Keratinocyte (primary cell): ENCODE measurements around the gene SLIT3. TPM values are rescaled to one million over a fixed set of nuclear protein-coding genes. Genes with fewer than 3 reads are reported as not detected.

Source experiments
- DNase-seq: peaks from one replicate; pipeline ENCODE4 v3.0.0-alpha.2; 2011; ENCODE audit warnings: low read depth, missing footprints, low spot score
- FAIRE-seq: peaks from 2 replicates; lab custom pipeline; 2011; peaks lifted over from hg19 to GRCh38; lab: Jason Lieb, UNC
- H2AFZ ChIP-seq: 2 replicates; pipeline ENCODE4 v1.6.0; 2012; ENCODE audit warnings: low read length, control low read depth, inconsistent platforms; ENCODE audit not compliant: control insufficient read depth
- H3K27ac ChIP-seq: 2 replicates; pipeline ENCODE4 v1.5.1; 2011; ENCODE audit warnings: low read length; ENCODE audit not compliant: control insufficient read depth, insufficient read depth
- H3K27me3 ChIP-seq: 3 replicates; pipeline ENCODE4 v1.6.0; 2011; ENCODE audit warnings: low read length; ENCODE audit not compliant: control insufficient read depth, insufficient read depth; ENCODE audit errors: extremely low read depth
- H3K36me3 ChIP-seq, 2 experiments: 2 replicates in 1 of 2; 3 replicates in 1 of 2; pipeline ENCODE4 v1.5.1; 2011; ENCODE audit warnings: low read length in 2 of 2, mild to moderate bottlenecking in 1 of 2; ENCODE audit not compliant: control insufficient read depth in 2 of 2, insufficient read depth in 2 of 2; ENCODE audit errors: extremely low read depth in 1 of 2
- H3K4me1 ChIP-seq: 3 replicates; pipeline ENCODE4 v1.5.1; 2011; ENCODE audit warnings: low read length; ENCODE audit not compliant: control insufficient read depth, insufficient read depth; ENCODE audit errors: extremely low read depth
- H3K4me2 ChIP-seq: 3 replicates; pipeline ENCODE4 v1.6.0; 2011; ENCODE audit warnings: low read depth, low read length; ENCODE audit not compliant: control insufficient read depth, insufficient read depth; ENCODE audit errors: extremely low read depth
- H3K4me3 ChIP-seq, 3 experiments: fragments of 200-600 bp in 1 of 3; sonication (generic) in 1 of 3; 2 replicates in 2 of 3; 3 replicates in 1 of 3; pipeline ENCODE4 v1.5.1; 2011 to 2016; ENCODE audit warnings: low read length in 3 of 3, mild to moderate bottlenecking in 3 of 3, control low read depth in 2 of 3, inconsistent platforms in 1 of 3, low read depth in 1 of 3, mixed read lengths in 1 of 3, mixed run types in 1 of 3, moderate library complexity in 1 of 3; ENCODE audit not compliant: control insufficient read depth in 2 of 3, insufficient read depth in 2 of 3; ENCODE audit errors: extremely low read depth in 1 of 3
- H3K79me2 ChIP-seq: 2 replicates; pipeline ENCODE4 v1.6.0; 2012; ENCODE audit warnings: low read length; ENCODE audit not compliant: control insufficient read depth, insufficient read depth
- H3K9ac ChIP-seq: 3 replicates; pipeline ENCODE4 v1.6.0; 2011; ENCODE audit warnings: low read length; ENCODE audit not compliant: control insufficient read depth, insufficient read depth; ENCODE audit errors: extremely low read depth
- H3K9me1 ChIP-seq: 3 replicates; pipeline ENCODE4 v1.6.0; 2011; ENCODE audit warnings: low read length; ENCODE audit not compliant: control insufficient read depth, insufficient read depth; ENCODE audit errors: extremely low read depth
- H3K9me3 ChIP-seq: 2 replicates; pipeline ENCODE4 v1.5.1; 2012; ENCODE audit warnings: low read depth, low read length; ENCODE audit not compliant: control insufficient read depth
- H4K20me1 ChIP-seq: 3 replicates; pipeline ENCODE4 v1.6.0; 2011; ENCODE audit warnings: low read length; ENCODE audit not compliant: control insufficient read depth, insufficient read depth; ENCODE audit errors: extremely low read depth
- EZH2 ChIP-seq: IDR thresholded peaks from one replicate; pipeline ENCODE4 v1.6.1; 2012; ENCODE audit warnings: inconsistent platforms, mild to moderate bottlenecking, low read length, moderate library complexity
- dilution Hi-C: fragments of 300-500 bp; cut with MboI; formaldehyde crosslinking; loops from one replicate; pipeline ENCODE4 v1.7.0; 2020; ENCODE audit warnings: low sequenced_read_pairs; ENCODE audit not compliant: extremely low pct_ligation_motif_present
- polyA plus RNA-seq, 5 experiments: library from polyadenylated mRNA; depleted of rRNA in 3 of 5; stranded (reverse) in 3 of 5; stranded (forward) in 1 of 5; unstranded in 1 of 5; fragments of >200 nt; gene quantifications; 1 replicate in 1 of 5; 2 replicates in 3 of 5; 3 replicates in 1 of 5; pipeline versions ENCODE4 v1.2.1 to v1.2.3, GENCODE V29; 2011 to 2012; ENCODE audit warnings: missing spikeins in 2 of 5, low read depth in 1 of 5, low replicate concordance in 1 of 5
- TF ChIP-seq, protein P1 (sequence below), 3 experiments: IDR thresholded peaks in 1 of 3; conservative IDR thresholded peaks in 1 of 3; optimal IDR thresholded peaks in 1 of 3; 2 replicates in 2 of 3; 3 replicates in 1 of 3; pipeline versions ENCODE3 to v1.5.1; 2011; ENCODE audit warnings: low read length in 3 of 3, mild to moderate bottlenecking in 3 of 3, moderate library complexity in 2 of 3, control low read depth in 1 of 3, inconsistent platforms in 1 of 3; ENCODE audit not compliant: insufficient read depth in 2 of 3; ENCODE audit errors: extremely low read depth in 1 of 3

SLIT3 gene
- polyA plus RNA-seq, 1 donor (not counting 4 experiments of a cell fraction or from before 2014, with no cell fraction given) = 2.4 TPM

- Histone ChIP-seq H3K36me3 (no peaks in the 10 kb centered on the region), H3K4me2 (no peak overlapping the region), H3K4me3 (no peak overlapping the region), H3K27me3 (no peaks in the 10 kb centered on the region), H3K79me2 (no peaks in the 10 kb centered on the region), H3K9me1 (no peaks in the 10 kb centered on the region), H3K4me1 (no peaks in the 10 kb centered on the region), H3K9ac (no peak overlapping the region), H3K27ac (no peak overlapping the region), H3K9me3 (no peaks in the 10 kb centered on the region), H4K20me1 (no peaks in the 10 kb centered on the region), H2AFZ (no peak overlapping the region)
- no peak for TF ChIP-seq EZH2
- TF ChIP-seq, protein P1, sequence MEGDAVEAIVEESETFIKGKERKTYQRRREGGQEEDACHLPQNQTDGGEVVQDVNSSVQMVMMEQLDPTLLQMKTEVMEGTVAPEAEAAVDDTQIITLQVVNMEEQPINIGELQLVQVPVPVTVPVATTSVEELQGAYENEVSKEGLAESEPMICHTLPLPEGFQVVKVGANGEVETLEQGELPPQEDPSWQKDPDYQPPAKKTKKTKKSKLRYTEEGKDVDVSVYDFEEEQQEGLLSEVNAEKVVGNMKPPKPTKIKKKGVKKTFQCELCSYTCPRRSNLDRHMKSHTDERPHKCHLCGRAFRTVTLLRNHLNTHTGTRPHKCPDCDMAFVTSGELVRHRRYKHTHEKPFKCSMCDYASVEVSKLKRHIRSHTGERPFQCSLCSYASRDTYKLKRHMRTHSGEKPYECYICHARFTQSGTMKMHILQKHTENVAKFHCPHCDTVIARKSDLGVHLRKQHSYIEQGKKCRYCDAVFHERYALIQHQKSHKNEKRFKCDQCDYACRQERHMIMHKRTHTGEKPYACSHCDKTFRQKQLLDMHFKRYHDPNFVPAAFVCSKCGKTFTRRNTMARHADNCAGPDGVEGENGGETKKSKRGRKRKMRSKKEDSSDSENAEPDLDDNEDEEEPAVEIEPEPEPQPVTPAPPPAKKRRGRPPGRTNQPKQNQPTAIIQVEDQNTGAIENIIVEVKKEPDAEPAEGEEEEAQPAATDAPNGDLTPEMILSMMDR (optimal IDR thresholded peaks at IDR 0.05 in 1 of 3, IDR thresholded peaks at IDR 0.05 in 1 of 3, conservative IDR thresholded peaks at IDR 0.05 in 1 of 3; ENCODE audit: extremely low read depth in 1 of 3, insufficient read depth in 2 of 3, low read length in 3 of 3) = no peak
- dilution Hi-C loops = no loop called here
- FAIRE-seq (no peak), DNase-seq (no peak)
Observed at GRCh38 chr5:168750926-168751325, 550.0 kb downstream of the SLIT3 start.

- FAIRE-seq (no peak), DNase-seq (no peak)
- Histone ChIP-seq H3K79me2 (no peaks in the 10 kb centered on the region), H3K9ac (no peak overlapping the region), H2AFZ (no peak overlapping the region), H4K20me1 (no peaks in the 10 kb centered on the region), H3K9me3 (no peaks in the 10 kb centered on the region), H3K4me3 (no peak overlapping the region), H3K27me3 (no peaks in the 10 kb centered on the region), H3K27ac (no peak overlapping the region), H3K4me1 (no peaks in the 10 kb centered on the region), H3K36me3 (no peaks in the 10 kb centered on the region), H3K4me2 (no peak overlapping the region), H3K9me1 (no peaks in the 10 kb centered on the region)
- no peak for TF ChIP-seq EZH2
- TF ChIP-seq, protein P1 (optimal IDR thresholded peaks at IDR 0.05 in 1 of 3, IDR thresholded peaks at IDR 0.05 in 1 of 3, conservative IDR thresholded peaks at IDR 0.05 in 1 of 3; ENCODE audit: extremely low read depth in 1 of 3, insufficient read depth in 2 of 3, low read length in 3 of 3) = no peak
- dilution Hi-C loops = no loop called here
Observed at GRCh38 chr5:168749391-168750100, 551.4 kb downstream of the SLIT3 start.
